K562 (cell line): ENCODE measurements around the gene LZTR1. TPM values are rescaled to one million over a fixed set of nuclear protein-coding genes. Genes with fewer than 3 reads are reported as not detected.

Experiments
- E2F5 ChIP-seq: sonication (generic); formaldehyde crosslinking; IDR thresholded peaks from 2 replicates; pipeline ENCODE4 v1.8.0; 2022; ENCODE audit warnings: mild to moderate bottlenecking, missing genetic modification reagents
- EGR1 ChIP-seq: fragments of 450-650 bp; conservative IDR thresholded peaks from 2 replicates; pipeline ENCODE4 v1.6.1; 2017; ENCODE audit warnings: mild to moderate bottlenecking
- EZH2 ChIP-seq: IDR thresholded peaks from 2 replicates; pipeline ENCODE4 v1.6.1; 2012; ENCODE audit warnings: low read depth, mild to moderate bottlenecking, inconsistent platforms, low read length, borderline replicate concordance
- MAZ ChIP-seq, 2 experiments: fragments of 450-650 bp in 1 of 2; sonication (generic) in 1 of 2; formaldehyde crosslinking; IDR thresholded peaks in 1 of 2; conservative IDR thresholded peaks in 1 of 2; 2 replicates each; pipeline versions ENCODE4 v1.4.0 to v1.5.0; 2020; ENCODE audit warnings: mild to moderate bottlenecking in 1 of 2, missing genetic modification reagents in 1 of 2
- MCM7 ChIP-seq, 2 experiments: fragments of 450-650 bp; IDR thresholded peaks; 2 replicates each; pipeline ENCODE4 v1.6.1; 2016 to 2018
- MTA2 ChIP-seq: fragments of 450-650 bp; IDR thresholded peaks from 2 replicates; pipeline ENCODE4 v1.6.1; 2016; ENCODE audit warnings: low read depth
- OTX1 ChIP-seq: fragments of 450-650 bp; formaldehyde crosslinking; IDR thresholded peaks from 2 replicates; pipeline ENCODE4 v1.4.0; 2022; ENCODE audit warnings: mild to moderate bottlenecking
- TCF7L2 ChIP-seq: fragments of 150-350 bp; IDR thresholded peaks from 2 replicates; pipeline ENCODE4 v1.6.1; 2016; ENCODE audit warnings: low read depth, mild to moderate bottlenecking, low read length, moderate library complexity
- TOE1 ChIP-seq, 2 experiments: fragments of 450-650 bp in 1 of 2; sonication (generic) in 1 of 2; formaldehyde crosslinking in 1 of 2; IDR thresholded peaks; 2 replicates each; pipeline versions ENCODE4 v1.7.1 to v1.8.0; 2016 to 2022; ENCODE audit warnings: borderline replicate concordance in 2 of 2, mild to moderate bottlenecking in 2 of 2, antibody characterized with exemption in 1 of 2, inconsistent platforms in 1 of 2, low read depth in 1 of 2, missing genetic modification reagents in 1 of 2, moderate library complexity in 1 of 2
- TSC22D4 ChIP-seq: fragments of 450-650 bp; IDR thresholded peaks from 2 replicates; pipeline ENCODE4 v1.6.1; 2016; ENCODE audit warnings: missing genetic modification characterization, missing biosample characterization, control low read depth
- USF2 ChIP-seq: sonication (generic); formaldehyde crosslinking; IDR thresholded peaks from 2 replicates; pipeline ENCODE4 v1.5.0; 2020; ENCODE audit warnings: missing genetic modification reagents
- ZBTB49 ChIP-seq: sonication (generic); formaldehyde crosslinking; IDR thresholded peaks from 2 replicates; pipeline ENCODE4 v1.8.0; 2022; ENCODE audit warnings: missing genetic modification reagents, mild to moderate bottlenecking, borderline replicate concordance
- ZFPM2 ChIP-seq: fragments of 250-450 bp; sonication (Bioruptor Pico); IDR thresholded peaks from 2 replicates; pipeline ENCODE4 v1.5.1; 2022; ENCODE audit warnings: mild to moderate bottlenecking
- polyA plus RNA-seq, 8 experiments: library from polyadenylated mRNA; depleted of rRNA in 4 of 8; stranded (reverse) in 5 of 8; unstranded in 3 of 8; fragments of >200 nt; fragmentation: Nextera tagmentation in 2 of 8; fragmentation: Illumina TruSeq in 1 of 8; extraction: Ambion mirVana in 2 of 8; extraction: Trizol in 1 of 8; gene quantifications; 2 replicates each; pipeline versions ENCODE4 v1.2.1 to v1.2.3, GENCODE V29; 2011 to 2014; ENCODE audit warnings: inconsistent platforms in 1 of 8, missing spikeins in 1 of 8
- total RNA-seq, 7 experiments: library from RNA; depleted of rRNA in 6 of 7; stranded (reverse); fragments of >200 nt in 6 of 7; fragmentation: Illumina TruSeq in 2 of 7; extraction: Trizol in 2 of 7; gene quantifications; 2 replicates each; pipeline versions ENCODE4 v1.2.1 to v1.2.3, GENCODE V29; 2011 to 2021; ENCODE audit warnings: low replicate concordance in 1 of 7
- TF ChIP-seq, protein P1 (sequence below), 2 experiments: fragments of 450-650 bp; formaldehyde crosslinking in 1 of 2; IDR thresholded peaks; 2 replicates each; pipeline versions ENCODE4 v1.4.0 to v1.6.1; 2014 to 2020; ENCODE audit warnings: mild to moderate bottlenecking in 2 of 2, borderline replicate concordance in 1 of 2, low read depth in 1 of 2

Gene LZTR1
- total and polyA plus RNA-seq, 9 of the 15 experiments (the other 6 are each of a cell fraction or from before 2014, with no cell fraction given): 2.2 to 135 (median 63.0) TPM

GRCh38 chr22:20979940-20980453 is 2.1 kb upstream of the LZTR1 start (continued):
- TF ChIP-seq, protein P1, sequence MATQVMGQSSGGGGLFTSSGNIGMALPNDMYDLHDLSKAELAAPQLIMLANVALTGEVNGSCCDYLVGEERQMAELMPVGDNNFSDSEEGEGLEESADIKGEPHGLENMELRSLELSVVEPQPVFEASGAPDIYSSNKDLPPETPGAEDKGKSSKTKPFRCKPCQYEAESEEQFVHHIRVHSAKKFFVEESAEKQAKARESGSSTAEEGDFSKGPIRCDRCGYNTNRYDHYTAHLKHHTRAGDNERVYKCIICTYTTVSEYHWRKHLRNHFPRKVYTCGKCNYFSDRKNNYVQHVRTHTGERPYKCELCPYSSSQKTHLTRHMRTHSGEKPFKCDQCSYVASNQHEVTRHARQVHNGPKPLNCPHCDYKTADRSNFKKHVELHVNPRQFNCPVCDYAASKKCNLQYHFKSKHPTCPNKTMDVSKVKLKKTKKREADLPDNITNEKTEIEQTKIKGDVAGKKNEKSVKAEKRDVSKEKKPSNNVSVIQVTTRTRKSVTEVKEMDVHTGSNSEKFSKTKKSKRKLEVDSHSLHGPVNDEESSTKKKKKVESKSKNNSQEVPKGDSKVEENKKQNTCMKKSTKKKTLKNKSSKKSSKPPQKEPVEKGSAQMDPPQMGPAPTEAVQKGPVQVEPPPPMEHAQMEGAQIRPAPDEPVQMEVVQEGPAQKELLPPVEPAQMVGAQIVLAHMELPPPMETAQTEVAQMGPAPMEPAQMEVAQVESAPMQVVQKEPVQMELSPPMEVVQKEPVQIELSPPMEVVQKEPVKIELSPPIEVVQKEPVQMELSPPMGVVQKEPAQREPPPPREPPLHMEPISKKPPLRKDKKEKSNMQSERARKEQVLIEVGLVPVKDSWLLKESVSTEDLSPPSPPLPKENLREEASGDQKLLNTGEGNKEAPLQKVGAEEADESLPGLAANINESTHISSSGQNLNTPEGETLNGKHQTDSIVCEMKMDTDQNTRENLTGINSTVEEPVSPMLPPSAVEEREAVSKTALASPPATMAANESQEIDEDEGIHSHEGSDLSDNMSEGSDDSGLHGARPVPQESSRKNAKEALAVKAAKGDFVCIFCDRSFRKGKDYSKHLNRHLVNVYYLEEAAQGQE (IDR thresholded peaks at IDR 0.05; ENCODE audit: borderline replicate concordance): no peak
- TF ChIP-seq, protein P1 (CRISPR knock-in tag; IDR thresholded peaks at IDR 0.05; ENCODE audit: low read depth): 0 out of 2 replicates have a peak, but pooled peaks have one; percentile 14
- TF ChIP-seq OTX1: no peak
- no peak for TF ChIP-seq TCF7L2
- no peak for TF ChIP-seq EZH2
- TF ChIP-seq MCM7 (IDR thresholded peaks at IDR 0.05): no peak
- no peak for TF ChIP-seq ZFPM2
- TF ChIP-seq MAZ (CRISPR knock-in tag; conservative IDR thresholded peaks at IDR 0.05 in 1 of 2, IDR thresholded peaks at IDR 0.05 in 1 of 2): no peak
- TF ChIP-seq TSC22D4 (tag): peak; percentile 57; the same call in 1 of the 2 replicates
- no peak for TF ChIP-seq E2F5
- TF ChIP-seq EGR1: no peak
- no peak for TF ChIP-seq USF2 (CRISPR knock-in tag)
- no peak for TF ChIP-seq ZBTB49 (CRISPR knock-in tag)
- TF ChIP-seq TOE1 (IDR thresholded peaks at IDR 0.05; ENCODE audit: borderline replicate concordance): no peak
- TF ChIP-seq TOE1 (CRISPR knock-in tag; IDR thresholded peaks at IDR 0.05; ENCODE audit: borderline replicate concordance, low read depth): no peak
- TF ChIP-seq MTA2: no peak
